Nephron (organoid): ENCODE measurements around the gene EPB41L3.
A peak's percentile ranks its signal among the peaks of the same experiment; 100 is the strongest.

Source experiments
- H3K27ac Mint-ChIP-seq, 3 experiments: 2 replicates each; pipeline ENCODE4 v1.8.0; 2020; ENCODE audit warnings: mixed read lengths in 3 of 3, mild to moderate bottlenecking in 2 of 3, moderate library complexity in 1 of 3
- H3K27me3 Mint-ChIP-seq: 2 replicates; pipeline ENCODE4 v1.8.0; 2021; ENCODE audit warnings: low read depth, mild to moderate bottlenecking, moderate library complexity, mixed read lengths
- H3K36me3 Mint-ChIP-seq: 2 replicates; pipeline ENCODE4 v1.8.0; 2020; ENCODE audit warnings: low read depth, mixed read lengths
- H3K4me1 Mint-ChIP-seq: 2 replicates; pipeline ENCODE4 v1.8.0; 2020; ENCODE audit warnings: mixed read lengths
- H3K4me3 Mint-ChIP-seq, 3 experiments: 2 replicates each; pipeline ENCODE4 v1.8.0; 2020; ENCODE audit warnings: mild to moderate bottlenecking in 3 of 3, mixed read lengths in 3 of 3, moderate library complexity in 2 of 3
- H3K9me3 Mint-ChIP-seq: 2 replicates; pipeline ENCODE4 v1.8.0; 2020; ENCODE audit warnings: mixed read lengths
- TF ChIP-seq, protein P1 (sequence below), 3 experiments: fragments of 200-600 bp; sonication (generic); IDR thresholded peaks; one replicate each; pipeline ENCODE4 v1.5.0; 2021; ENCODE audit warnings: antibody characterized with exemption in 3 of 3; ENCODE audit not compliant: unreplicated experiment in 3 of 3

The EPB41L3 gene

DNA sequence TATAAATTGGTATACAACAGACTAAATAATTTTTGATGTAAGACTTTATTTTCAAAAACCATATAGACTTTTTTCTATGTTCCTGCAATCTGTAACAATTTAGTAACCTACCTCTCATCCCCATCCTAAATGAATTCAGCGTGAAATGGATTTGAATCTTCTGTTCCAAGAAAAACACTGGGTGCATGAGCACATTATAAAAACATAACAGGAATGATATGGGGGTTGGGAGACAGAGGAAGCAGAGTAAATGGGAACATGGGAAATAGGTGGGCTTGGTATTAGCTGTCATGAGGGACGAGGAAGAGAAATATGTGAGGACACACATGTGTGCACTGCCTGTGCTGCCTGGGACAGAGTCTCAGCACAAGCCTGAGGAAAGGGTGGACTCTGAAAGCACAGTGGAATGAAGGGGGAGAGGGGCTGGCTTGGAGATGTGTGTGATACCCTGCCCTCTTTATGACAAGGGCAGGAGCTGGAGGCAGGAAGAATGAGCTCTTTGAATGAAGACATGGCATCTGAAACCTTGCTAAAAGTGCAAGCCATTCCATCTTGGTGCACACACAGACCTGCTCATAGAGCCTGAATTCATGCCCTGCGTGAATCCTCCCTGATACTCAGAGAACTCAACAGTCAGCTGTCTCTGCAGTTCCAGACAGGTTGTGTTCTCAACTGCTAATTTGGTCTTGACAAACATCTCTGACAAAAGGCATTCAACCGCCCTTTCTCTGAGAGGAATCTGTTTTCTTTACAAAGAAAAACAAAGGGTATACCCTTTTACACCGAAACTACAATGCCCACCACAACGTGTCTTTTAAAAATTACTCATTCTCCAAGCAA lies 66.6 kb downstream of the EPB41L3 start:
- H3K9me3 Mint-ChIP-seq = peaks cover 2% of the 10 kb centered on the region
- H3K27ac Mint-ChIP-seq = peak overlapping the region; percentile 26 to 77 (median 62)
- H3K4me3 Mint-ChIP-seq = peak overlapping the region in 2 of 3 experiments; percentile 26 to 34
- H3K36me3 Mint-ChIP-seq = peaks cover 19% of the 10 kb centered on the region
- TF ChIP-seq, protein P1, sequence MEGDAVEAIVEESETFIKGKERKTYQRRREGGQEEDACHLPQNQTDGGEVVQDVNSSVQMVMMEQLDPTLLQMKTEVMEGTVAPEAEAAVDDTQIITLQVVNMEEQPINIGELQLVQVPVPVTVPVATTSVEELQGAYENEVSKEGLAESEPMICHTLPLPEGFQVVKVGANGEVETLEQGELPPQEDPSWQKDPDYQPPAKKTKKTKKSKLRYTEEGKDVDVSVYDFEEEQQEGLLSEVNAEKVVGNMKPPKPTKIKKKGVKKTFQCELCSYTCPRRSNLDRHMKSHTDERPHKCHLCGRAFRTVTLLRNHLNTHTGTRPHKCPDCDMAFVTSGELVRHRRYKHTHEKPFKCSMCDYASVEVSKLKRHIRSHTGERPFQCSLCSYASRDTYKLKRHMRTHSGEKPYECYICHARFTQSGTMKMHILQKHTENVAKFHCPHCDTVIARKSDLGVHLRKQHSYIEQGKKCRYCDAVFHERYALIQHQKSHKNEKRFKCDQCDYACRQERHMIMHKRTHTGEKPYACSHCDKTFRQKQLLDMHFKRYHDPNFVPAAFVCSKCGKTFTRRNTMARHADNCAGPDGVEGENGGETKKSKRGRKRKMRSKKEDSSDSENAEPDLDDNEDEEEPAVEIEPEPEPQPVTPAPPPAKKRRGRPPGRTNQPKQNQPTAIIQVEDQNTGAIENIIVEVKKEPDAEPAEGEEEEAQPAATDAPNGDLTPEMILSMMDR (IDR thresholded peaks at IDR 0.05; ENCODE audit: unreplicated experiment in 3 of 3) = no peak
- no peaks in the 10 kb centered on the region for H3K27me3 Mint-ChIP-seq
- peaks cover 35% of the 10 kb centered on the region for H3K4me1 Mint-ChIP-seq

DNA sequence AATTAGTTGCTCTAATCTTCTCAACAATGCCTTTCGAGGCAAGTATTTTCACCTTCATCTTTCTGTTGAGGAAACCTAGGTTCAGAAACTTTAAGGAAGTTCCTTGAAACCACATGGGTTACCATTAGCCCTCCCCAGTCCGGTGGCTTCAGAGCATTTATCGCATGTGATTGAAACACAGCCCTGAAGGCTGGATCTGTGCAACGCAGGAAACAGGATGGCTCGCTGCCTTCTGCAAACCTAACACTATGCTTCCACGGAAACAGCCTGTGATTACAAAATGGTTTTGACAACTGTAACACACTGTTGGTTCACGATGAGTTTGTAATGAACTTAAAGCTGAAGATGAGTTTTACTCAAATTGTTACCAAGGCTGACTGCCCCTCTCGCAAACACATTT lies 68.5 kb downstream of the EPB41L3 start:
- H3K27me3 Mint-ChIP-seq = no peaks in the 10 kb centered on the region
- H3K27ac Mint-ChIP-seq = no peak overlapping the region
- peaks cover 31% of the 10 kb centered on the region for H3K4me1 Mint-ChIP-seq
- H3K9me3 Mint-ChIP-seq = no peaks in the 10 kb centered on the region
- TF ChIP-seq, protein P1 (IDR thresholded peaks at IDR 0.05; ENCODE audit: unreplicated experiment in 3 of 3) = no peak
- no peak overlapping the region for H3K4me3 Mint-ChIP-seq
- H3K36me3 Mint-ChIP-seq = peaks cover 12% of the 10 kb centered on the region

DNA sequence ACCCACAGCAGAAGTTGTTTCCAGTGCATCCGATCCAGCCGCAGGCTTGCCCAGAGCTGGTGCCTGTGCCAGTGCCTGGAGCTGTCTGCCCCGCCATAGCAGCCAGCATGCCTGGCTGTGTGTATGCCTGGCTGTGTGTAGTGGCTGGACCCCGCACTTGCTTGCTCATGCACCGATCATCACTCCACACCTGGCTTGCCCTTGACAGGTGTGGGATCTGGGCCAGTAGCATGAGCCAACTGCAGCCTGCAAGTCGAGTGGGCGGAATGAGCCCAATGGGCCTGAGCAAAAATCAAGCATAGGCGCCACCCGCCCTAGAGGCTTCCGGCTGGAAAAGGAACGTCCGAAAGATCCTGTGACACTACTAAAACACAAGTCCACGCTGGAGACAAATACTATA lies 74.5 kb downstream of the EPB41L3 start:
- TF ChIP-seq, protein P1 (IDR thresholded peaks at IDR 0.05; ENCODE audit: unreplicated experiment in 3 of 3) = no peak
- no peaks in the 10 kb centered on the region for H3K9me3 Mint-ChIP-seq
- H3K4me3 Mint-ChIP-seq = no peak overlapping the region
- H3K36me3 Mint-ChIP-seq = peaks cover 3% of the 10 kb centered on the region
- no peaks in the 10 kb centered on the region for H3K27me3 Mint-ChIP-seq
- H3K27ac Mint-ChIP-seq = no peak overlapping the region
- no peaks in the 10 kb centered on the region for H3K4me1 Mint-ChIP-seq

DNA sequence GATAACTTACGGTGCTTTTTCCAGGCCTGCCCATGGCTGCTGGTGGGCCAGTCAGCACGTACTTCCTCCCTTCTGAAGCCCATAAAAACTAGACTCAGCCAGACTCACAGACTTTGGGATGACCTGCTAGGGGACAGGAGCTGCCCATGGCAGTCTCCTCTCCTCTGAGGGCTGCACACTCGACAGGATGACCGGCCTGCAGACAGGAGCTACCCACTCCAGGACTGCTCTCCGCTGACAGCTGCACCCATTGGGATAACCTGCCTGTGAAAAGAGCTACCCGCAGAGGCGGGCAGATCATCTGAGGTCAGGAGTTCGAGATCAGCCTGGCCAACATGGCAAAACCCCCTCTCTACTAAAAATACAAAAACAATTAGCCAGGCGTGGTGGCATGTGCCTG lies 75.4 kb downstream of the EPB41L3 start:
- no peaks in the 10 kb centered on the region for H3K27me3 Mint-ChIP-seq
- no peak overlapping the region for H3K27ac Mint-ChIP-seq
- H3K4me1 Mint-ChIP-seq = no peaks in the 10 kb centered on the region
- no peak overlapping the region for H3K4me3 Mint-ChIP-seq
- TF ChIP-seq, protein P1 (IDR thresholded peaks at IDR 0.05; ENCODE audit: unreplicated experiment in 3 of 3) = no peak
- no peaks in the 10 kb centered on the region for H3K9me3 Mint-ChIP-seq
- H3K36me3 Mint-ChIP-seq = no peaks in the 10 kb centered on the region

DNA sequence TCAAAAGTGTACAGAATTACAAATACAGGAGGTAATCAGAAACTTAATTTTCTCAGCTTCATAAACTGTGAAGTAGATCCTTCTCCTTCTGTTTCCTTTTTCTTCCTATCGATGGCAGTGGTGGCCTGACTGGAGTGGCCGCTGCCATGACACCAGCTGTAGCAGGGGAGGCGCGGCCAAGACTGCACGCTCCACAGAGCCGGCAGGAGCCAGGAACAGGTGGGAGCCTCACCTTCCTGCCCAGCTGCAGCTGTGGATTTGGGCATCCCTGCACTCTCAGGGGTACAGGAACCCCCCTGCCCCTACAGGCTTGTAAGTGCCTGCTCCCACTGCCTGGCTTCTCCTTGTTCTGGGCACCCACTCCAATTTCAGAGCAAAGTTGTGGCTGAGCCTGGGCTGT lies 76.1 kb downstream of the EPB41L3 start:
- no peak overlapping the region for H3K27ac Mint-ChIP-seq
- H3K4me3 Mint-ChIP-seq = no peak overlapping the region
- TF ChIP-seq, protein P1 (IDR thresholded peaks at IDR 0.05; ENCODE audit: unreplicated experiment in 3 of 3) = no peak
- H3K27me3 Mint-ChIP-seq = no peaks in the 10 kb centered on the region
- H3K9me3 Mint-ChIP-seq = no peaks in the 10 kb centered on the region
- H3K4me1 Mint-ChIP-seq = no peaks in the 10 kb centered on the region
- no peaks in the 10 kb centered on the region for H3K36me3 Mint-ChIP-seq

DNA sequence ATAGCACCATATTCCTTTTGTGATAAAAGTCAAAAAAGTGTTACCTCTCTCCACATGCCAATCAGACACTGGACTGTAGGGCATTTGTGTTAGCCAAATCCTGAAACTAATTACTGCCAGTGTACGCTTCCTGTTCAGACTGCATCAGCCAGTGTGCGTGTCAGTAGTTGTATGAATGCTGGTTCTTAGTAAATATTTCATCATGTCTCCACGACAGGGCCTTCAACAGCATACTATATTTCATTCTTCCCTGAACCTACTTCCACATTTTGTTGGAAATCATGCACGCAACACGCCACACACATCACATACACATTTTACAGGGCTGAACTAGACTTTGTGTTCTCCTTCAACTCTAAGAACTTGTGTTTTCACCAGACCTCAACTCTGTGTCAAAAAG lies 77.5 kb downstream of the EPB41L3 start:
- TF ChIP-seq, protein P1 (IDR thresholded peaks at IDR 0.05; ENCODE audit: unreplicated experiment in 3 of 3) = no peak
- no peak overlapping the region for H3K4me3 Mint-ChIP-seq
- H3K27me3 Mint-ChIP-seq = no peaks in the 10 kb centered on the region
- no peaks in the 10 kb centered on the region for H3K9me3 Mint-ChIP-seq
- H3K36me3 Mint-ChIP-seq = no peaks in the 10 kb centered on the region
- H3K4me1 Mint-ChIP-seq = peaks cover 5% of the 10 kb centered on the region
- H3K27ac Mint-ChIP-seq = no peak overlapping the region
